Thyroid gland (tissue), 4 donors: ENCODE results near the gene TIMM23. TPM values are rescaled to one million over a fixed set of nuclear protein-coding genes. Genes with fewer than 3 reads are reported as not detected.
A peak's percentile ranks its signal among the peaks of the same experiment; 100 is the strongest.

Experiments
- DNase-seq, 2 donors: peaks; one replicate each; pipeline ENCODE4 v3.0.0-alpha.2; 2019
- H3K27ac ChIP-seq, 3 donors: fragments of 200-600 bp; sonication (generic); 1 replicate in 2 of 3; 2 replicates in 1 of 3; pipeline ENCODE4 v1.5.1; 2016 to 2019; ENCODE audit warnings: mild to moderate bottlenecking in 1 of 3, moderate library complexity in 1 of 3
- H3K27me3 ChIP-seq: fragments of 200-600 bp; sonication (generic); one replicate; pipeline ENCODE4 v1.5.1; 2019
- H3K36me3 ChIP-seq, 2 donors: fragments of 200-600 bp; sonication (generic); one replicate each; pipeline ENCODE4 v1.5.1; 2016 to 2019
- H3K4me1 ChIP-seq, 2 donors: fragments of 200-600 bp; sonication (generic); one replicate each; pipeline ENCODE4 v1.5.1; 2017 to 2019
- H3K4me3 ChIP-seq, 3 donors: fragments of 200-600 bp; sonication (generic); replicated peaks in 1 of 3; 1 replicate in 2 of 3; 2 replicates in 1 of 3; pipeline ENCODE4 v1.5.1; 2016; ENCODE audit warnings: mild to moderate bottlenecking in 1 of 3
- H3K9me3 ChIP-seq: fragments of 200-600 bp; sonication (generic); one replicate; pipeline ENCODE4 v1.5.1; 2017
- CTCF ChIP-seq, 6 experiments: fragments of 200-600 bp in 3 of 6; fragments of 450-650 bp in 3 of 6; sonication (generic) in 3 of 6; IDR thresholded peaks; one replicate each; pipeline ENCODE4 v1.5.1; 2016 to 2019; ENCODE audit warnings: antibody characterized with exemption in 6 of 6, mild to moderate bottlenecking in 2 of 6, inconsistent platforms in 1 of 6, moderate library complexity in 1 of 6
- POLR2A ChIP-seq, 2 donors: fragments of 450-650 bp; IDR thresholded peaks; one replicate each; pipeline ENCODE4 v1.6.1; 2017; ENCODE audit warnings: antibody characterized with exemption in 2 of 2, mild to moderate bottlenecking in 2 of 2, moderate library complexity in 1 of 2
- WGBS, 2 donors: methylation state at CpG; one replicate each; pipeline ENCODE4 v1.1.5; 2017; 5-methylcytosine and 5-hydroxymethylcytosine counted together
- intact Hi-C: fragments of 100-400 bp; cut with DNase I; formaldehyde crosslinking; loops from one replicate; pipeline ENCODE4 v1.15.1; 2023
- total RNA-seq, 4 donors: library from RNA; depleted of rRNA; stranded (reverse); fragments of >200 nt; gene quantifications; one replicate each; pipeline ENCODE4 v1.2.3, GENCODE V29; 2016

Gene TIMM23
- total RNA-seq, 4 donors from 2014 or later, result 68.7 to 85.6 (median 72.1) TPM

GRCh38 chr10:46022978-46023702, 50.9 kb downstream of the TIMM23 start:
- Histone ChIP-seq H3K9me3 (no peaks in the 10 kb centered on the region), H3K27ac (peak overlapping the region; percentile 79 to 89 (median 88)), H3K36me3 (no peaks in the 10 kb centered on the region), H3K4me3 (peak overlapping the region; percentile 29 to 70 (median 41)), H3K27me3 (no peaks in the 10 kb centered on the region), H3K4me1 (peaks cover 58 to 66% of the 10 kb centered on the region in 2 donors)
- TF ChIP-seq CTCF (IDR thresholded peaks at IDR 0.05) (peak in 2 of 6 experiments; percentile 15 to 17), POLR2A (IDR thresholded peaks at IDR 0.05) (peak in 1 of 2 donors; percentile 66)
- DNase-seq, result peak; percentile 89 to 92
- WGBS, 2 donors, result 2 to 3% methylated on average over 32 to 33 of the region's 49 CpGs
- intact Hi-C loops, result no loop called here

- DNase-seq, result no peak
- no peaks in the 10 kb centered on the region for H3K36me3 ChIP-seq
- intact Hi-C loops, result loop anchor here (5.0 kb wide), 1 partner anchor 53 kb away; the partner anchor contains the start of gene TIMM23
- no peaks in the 10 kb centered on the region for H3K27me3 ChIP-seq
- TF ChIP-seq POLR2A (IDR thresholded peaks at IDR 0.05) (no peak), CTCF (IDR thresholded peaks at IDR 0.05) (no peak)
- peaks cover 58 to 62% of the 10 kb centered on the region in 2 donors for H3K4me1 ChIP-seq
- H3K27ac ChIP-seq, result no peak overlapping the region
- H3K9me3 ChIP-seq, result no peaks in the 10 kb centered on the region
- no peak overlapping the region for H3K4me3 ChIP-seq
Observed at GRCh38 chr10:46024948-46025347, 52.7 kb downstream of the TIMM23 start.

- H3K4me1 ChIP-seq, result peaks cover 56 to 58% of the 10 kb centered on the region in 2 donors
- intact Hi-C loops, result loop anchor here (5.0 kb wide), 1 partner anchor 53 kb away; the partner anchor contains the start of gene TIMM23
- DNase-seq, result no peak
- no peak for TF ChIP-seq CTCF (IDR thresholded peaks at IDR 0.05)
- TF ChIP-seq POLR2A (IDR thresholded peaks at IDR 0.05), result no peak
- H3K36me3 ChIP-seq, result no peaks in the 10 kb centered on the region
- 93% methylated on average over 2 of the region's 2 CpGs for WGBS, 2 donors
- H3K27me3 ChIP-seq, result no peaks in the 10 kb centered on the region
- no peak overlapping the region for H3K27ac ChIP-seq
- H3K4me3 ChIP-seq, result no peak overlapping the region
- H3K9me3 ChIP-seq, result no peaks in the 10 kb centered on the region
Observed at GRCh38 chr10:46025406-46025805, 53.1 kb downstream of the TIMM23 start.

- H3K27ac ChIP-seq, result peak overlapping the region in 1 of 3 donors; percentile 24
- intact Hi-C loops, result loop anchor here (5.0 kb wide), 1 partner anchor 54 kb away; the partner anchor contains the start of gene TIMM23
- DNase-seq, result no peak
- no peaks in the 10 kb centered on the region for H3K9me3 ChIP-seq
- H3K4me1 ChIP-seq, result peaks cover 56 to 58% of the 10 kb centered on the region in 2 donors
- no peaks in the 10 kb centered on the region for H3K36me3 ChIP-seq
- no peak for TF ChIP-seq CTCF (IDR thresholded peaks at IDR 0.05)
- no peak for TF ChIP-seq POLR2A (IDR thresholded peaks at IDR 0.05)
- H3K4me3 ChIP-seq, result no peak overlapping the region
- no peaks in the 10 kb centered on the region for H3K27me3 ChIP-seq
Observed at GRCh38 chr10:46026106-46026505, 53.8 kb downstream of the TIMM23 start.
